GM12872 (cell line): ENCODE measurements around the gene HECW1.
A peak's percentile ranks its signal among the peaks of the same experiment; 100 is the strongest.

Source experiments
- TF ChIP-seq, protein P1 (sequence below): IDR thresholded peaks from 3 replicates; pipeline ENCODE4 v1.5.1; 2011; ENCODE audit warnings: low read depth, mild to moderate bottlenecking, low read length, moderate library complexity; ENCODE audit not compliant: insufficient read depth

Gene HECW1

DNA sequence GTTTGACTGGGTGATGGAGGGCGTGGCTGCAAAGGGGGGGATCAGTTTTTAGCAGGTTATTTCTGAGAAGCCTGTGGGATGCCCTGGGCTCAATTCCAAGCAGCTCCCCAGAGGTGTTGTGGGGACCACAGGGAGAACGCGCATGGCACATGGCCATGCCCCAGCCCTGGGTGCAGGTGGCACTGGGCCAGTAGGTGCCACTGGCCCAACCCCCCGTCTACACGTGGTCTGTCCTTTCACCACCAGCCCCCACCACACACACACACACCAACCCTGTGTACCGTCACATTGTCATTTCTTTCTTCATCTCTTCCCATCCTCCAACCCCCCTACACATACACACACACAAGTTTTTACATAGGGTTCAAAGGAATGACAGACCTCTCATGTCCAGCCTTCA, 355.4 kb downstream of the HECW1 start:
- TF ChIP-seq, protein P1, sequence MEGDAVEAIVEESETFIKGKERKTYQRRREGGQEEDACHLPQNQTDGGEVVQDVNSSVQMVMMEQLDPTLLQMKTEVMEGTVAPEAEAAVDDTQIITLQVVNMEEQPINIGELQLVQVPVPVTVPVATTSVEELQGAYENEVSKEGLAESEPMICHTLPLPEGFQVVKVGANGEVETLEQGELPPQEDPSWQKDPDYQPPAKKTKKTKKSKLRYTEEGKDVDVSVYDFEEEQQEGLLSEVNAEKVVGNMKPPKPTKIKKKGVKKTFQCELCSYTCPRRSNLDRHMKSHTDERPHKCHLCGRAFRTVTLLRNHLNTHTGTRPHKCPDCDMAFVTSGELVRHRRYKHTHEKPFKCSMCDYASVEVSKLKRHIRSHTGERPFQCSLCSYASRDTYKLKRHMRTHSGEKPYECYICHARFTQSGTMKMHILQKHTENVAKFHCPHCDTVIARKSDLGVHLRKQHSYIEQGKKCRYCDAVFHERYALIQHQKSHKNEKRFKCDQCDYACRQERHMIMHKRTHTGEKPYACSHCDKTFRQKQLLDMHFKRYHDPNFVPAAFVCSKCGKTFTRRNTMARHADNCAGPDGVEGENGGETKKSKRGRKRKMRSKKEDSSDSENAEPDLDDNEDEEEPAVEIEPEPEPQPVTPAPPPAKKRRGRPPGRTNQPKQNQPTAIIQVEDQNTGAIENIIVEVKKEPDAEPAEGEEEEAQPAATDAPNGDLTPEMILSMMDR = no peak

DNA sequence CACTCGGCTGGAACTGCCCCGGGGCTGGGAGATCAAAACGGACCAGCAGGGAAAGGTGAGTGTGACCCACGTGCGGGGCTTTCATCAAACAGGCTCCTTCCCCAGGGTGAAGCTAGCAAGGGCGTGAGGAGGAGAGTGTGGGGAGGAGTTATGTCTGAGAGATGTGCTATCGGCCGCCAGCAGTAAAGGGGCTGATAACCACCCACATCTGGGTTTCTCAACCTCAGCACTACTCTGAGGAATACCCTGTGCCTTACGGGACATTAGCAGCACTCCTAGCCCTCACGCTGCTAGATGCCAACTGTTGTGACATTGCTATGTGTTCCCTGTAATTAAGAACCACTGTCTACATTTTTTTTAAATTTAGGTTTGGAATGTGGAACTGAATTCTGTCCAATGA, 356.6 kb downstream of the HECW1 start:
- TF ChIP-seq, protein P1 = no peak

DNA sequence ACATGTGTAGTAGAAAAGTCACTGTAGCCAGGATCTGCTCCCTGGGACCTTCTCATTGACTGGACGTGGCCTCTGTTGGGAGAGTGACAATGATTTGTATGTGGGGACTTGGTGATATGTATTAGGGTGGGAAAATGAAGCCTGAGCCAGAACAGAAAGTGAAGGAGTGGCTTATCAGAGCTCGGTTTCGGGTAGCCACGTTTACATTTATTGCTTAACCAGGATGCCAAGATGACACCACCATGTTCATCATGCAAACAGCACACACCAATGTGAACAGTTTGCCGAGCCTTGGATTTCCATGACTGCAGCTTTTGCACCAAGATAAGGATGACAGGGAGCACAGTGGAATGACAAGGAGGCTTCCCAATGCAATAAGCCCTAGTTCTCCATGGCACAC, 357.7 kb downstream of the HECW1 start:
- TF ChIP-seq, protein P1 = no peak

DNA sequence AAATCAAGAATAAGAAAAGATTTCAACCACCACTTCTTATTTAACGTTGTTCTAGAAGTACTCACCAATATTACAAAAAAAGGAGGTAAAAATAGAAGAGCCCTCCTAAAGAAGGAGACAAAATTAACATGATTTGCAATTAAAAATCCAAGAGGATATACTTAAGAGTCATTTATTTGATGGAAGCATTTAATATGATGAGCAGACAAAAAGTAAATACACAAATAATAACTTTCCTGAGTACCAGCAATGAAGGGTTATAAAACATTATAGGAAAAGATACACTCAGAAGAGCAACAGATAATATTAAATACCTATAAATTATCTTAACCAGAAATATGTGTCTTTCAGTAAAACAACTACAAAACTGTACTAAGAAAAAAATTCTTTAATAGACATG, 363.5 kb downstream of the HECW1 start:
- TF ChIP-seq, protein P1 = no peak

DNA sequence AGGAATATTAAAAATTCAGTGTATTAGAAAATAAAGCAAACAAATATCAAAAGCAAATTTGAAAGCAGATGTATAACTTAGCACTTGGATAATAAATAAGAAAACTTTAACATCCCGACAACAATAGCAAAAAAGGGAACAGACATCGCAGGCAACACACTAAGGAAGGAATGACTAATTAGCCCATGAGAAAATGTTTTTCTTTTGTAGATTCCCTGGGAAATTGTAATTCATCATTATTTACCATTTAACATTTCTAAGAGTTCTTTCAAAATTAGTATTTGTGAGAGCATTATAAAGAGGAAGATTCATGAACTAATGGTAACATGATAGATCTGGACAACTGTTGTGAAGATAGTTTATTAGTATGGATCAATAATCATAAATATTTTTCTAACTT, 364.4 kb downstream of the HECW1 start:
- TF ChIP-seq, protein P1 = no peak

DNA sequence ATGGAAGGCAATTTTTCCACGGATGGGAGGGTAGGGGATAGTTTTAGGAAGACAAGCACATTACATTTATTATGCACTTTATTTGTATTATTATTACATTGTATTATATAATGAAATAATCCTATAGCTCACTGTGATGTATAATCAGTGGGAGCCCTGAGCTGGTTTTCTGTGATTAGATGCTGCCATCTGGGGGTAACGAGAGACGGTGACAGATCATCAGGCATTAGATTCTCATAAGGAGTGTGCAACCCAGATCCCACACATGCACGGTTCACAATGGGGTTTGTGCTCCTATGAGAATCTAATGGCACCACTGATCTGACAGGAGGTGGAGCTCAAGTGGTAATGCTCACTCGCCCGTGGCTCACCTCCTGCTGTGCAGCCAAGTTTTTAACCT, 366.6 kb downstream of the HECW1 start:
- TF ChIP-seq, protein P1 = peak; percentile 14; the same call in 1 of the 3 replicates

DNA sequence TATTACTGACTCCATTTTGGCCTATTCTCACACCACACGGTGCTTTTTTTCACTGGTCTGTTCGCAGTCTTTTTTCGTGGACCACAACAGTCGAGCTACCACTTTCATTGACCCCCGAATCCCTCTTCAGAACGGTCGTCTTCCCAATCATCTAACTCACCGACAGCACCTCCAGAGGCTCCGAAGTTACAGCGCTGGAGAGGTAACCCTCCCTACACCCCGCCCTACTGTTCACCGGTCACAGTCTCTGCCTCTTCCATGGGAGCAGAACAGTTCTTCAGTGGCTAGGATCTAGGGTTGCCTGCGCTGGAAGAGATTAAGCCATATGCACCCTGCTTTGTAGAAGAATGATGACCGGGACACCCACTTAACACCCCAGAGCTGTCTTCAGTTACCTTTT, 367.1 kb downstream of the HECW1 start:
- TF ChIP-seq, protein P1 = no peak

DNA sequence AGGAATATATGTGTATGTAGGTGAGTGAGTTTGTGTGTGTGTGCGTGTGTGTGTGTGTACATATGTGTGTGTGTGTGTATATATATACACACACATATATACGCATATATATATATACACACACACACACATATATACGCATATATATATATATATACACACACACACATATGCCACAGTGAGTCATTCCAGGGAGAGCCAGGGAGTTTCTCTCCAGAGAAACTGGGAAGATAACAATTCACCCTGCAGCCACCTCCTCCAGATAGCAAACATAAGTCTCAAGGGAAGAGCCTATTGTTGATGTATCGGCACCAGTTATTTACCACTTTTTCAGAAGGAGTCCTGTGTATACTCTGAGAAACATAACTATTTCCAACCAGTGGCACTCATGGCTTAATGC, 368.1 kb downstream of the HECW1 start:
- TF ChIP-seq, protein P1 = no peak
